T-helper 17 cell (primary cell): ENCODE results near the gene CFAP141. TPM values are rescaled to one million over a fixed set of nuclear protein-coding genes. Genes with fewer than 3 reads are reported as not detected.
"Not testable (repeated sequence)": the region's sequence is repeated elsewhere in the genome, so short reads cannot be mapped to it uniquely, and the experiment has no call there.

ENCODE experiments used
- ATAC-seq: fragments of 150-1000 bp; cut with Tn5 transposase; 2 replicates; pipeline ENCODE4 v1.10.0; 2021; ENCODE audit warnings: mild to moderate bottlenecking, moderate library complexity
- DNase-seq, 3 donors: peaks; one replicate each; pipeline versions ENCODE4 v3.0.0 to v3.0.0-alpha.2; 2020 to 2021
- H3K9me3 ChIP-seq: one replicate; pipeline ENCODE4 v1.7.0; 2013; ENCODE audit warnings: low read length, mild to moderate bottlenecking; ENCODE audit not compliant: control insufficient read depth, poor library complexity, severe bottlenecking
- H3K27ac Mint-ChIP-seq: one replicate; pipeline ENCODE4 v1.8.0; 2022; ENCODE audit warnings: mild to moderate bottlenecking, moderate library complexity, mixed read lengths
- H3K27me3 Mint-ChIP-seq: one replicate; pipeline ENCODE4 v1.8.0; 2022; ENCODE audit warnings: mixed read lengths
- H3K36me3 Mint-ChIP-seq: one replicate; pipeline ENCODE4 v1.8.0; 2022; ENCODE audit warnings: low read depth, mixed read lengths
- H3K4me1 Mint-ChIP-seq: one replicate; pipeline ENCODE4 v1.8.0; 2022; ENCODE audit warnings: mild to moderate bottlenecking, mixed read lengths
- H3K4me3 Mint-ChIP-seq: one replicate; pipeline ENCODE4 v1.8.0; 2022; ENCODE audit warnings: mild to moderate bottlenecking, moderate library complexity, mixed read lengths
- total RNA-seq, 4 donors: library from RNA in 2 of 4; stranded (reverse) in 2 of 4; gene quantifications; one replicate each; pipeline ENCODE4 v1.2.3 and lab custom pipeline; 2022 to 2026

CFAP141 gene
- total RNA-seq, 2 donors from 2014 or later, result not detected

- H3K4me3 Mint-ChIP-seq, result peak overlapping the region; percentile 93
- H3K27me3 Mint-ChIP-seq, result no peaks in the 10 kb centered on the region
- ATAC-seq (no peak), DNase-seq (no peak)
- H3K9me3 ChIP-seq, result no peaks in the 10 kb centered on the region
- peaks cover 63% of the 10 kb centered on the region for H3K4me1 Mint-ChIP-seq
- peaks cover 12% of the 10 kb centered on the region for H3K36me3 Mint-ChIP-seq
- peak overlapping the region; percentile 99 for H3K27ac Mint-ChIP-seq
Observed at GRCh38 chr1:154222518-154222917, 16.4 kb upstream of the CFAP141 start.

GRCh38 chr1:154221278-154222001, 15.3 kb upstream of the CFAP141 start:
- peaks cover 62% of the 10 kb centered on the region for H3K4me1 Mint-ChIP-seq
- DNase-seq, result peak; percentile 57 to 72 (median 63)
- H3K4me3 Mint-ChIP-seq, result peak overlapping the region; percentile 93
- H3K36me3 Mint-ChIP-seq, result peaks cover 12% of the 10 kb centered on the region
- H3K9me3 ChIP-seq, result no peaks in the 10 kb centered on the region
- H3K27me3 Mint-ChIP-seq, result no peaks in the 10 kb centered on the region
- peak; percentile 49 for ATAC-seq
- peak overlapping the region; percentile 99 for H3K27ac Mint-ChIP-seq

GRCh38 chr1:154220970-154221277, 14.8 kb upstream of the CFAP141 start:
- Mint-ChIP-seq H3K36me3 (peaks cover 8% of the 10 kb centered on the region), H3K27me3 (no peaks in the 10 kb centered on the region), H3K4me3 (peak overlapping the region; percentile 93), H3K4me1 (peaks cover 57% of the 10 kb centered on the region), H3K27ac (peak overlapping the region; percentile 99)
- H3K9me3 ChIP-seq, result no peaks in the 10 kb centered on the region
- DNase-seq (no peak), ATAC-seq (no peak)

DNA sequence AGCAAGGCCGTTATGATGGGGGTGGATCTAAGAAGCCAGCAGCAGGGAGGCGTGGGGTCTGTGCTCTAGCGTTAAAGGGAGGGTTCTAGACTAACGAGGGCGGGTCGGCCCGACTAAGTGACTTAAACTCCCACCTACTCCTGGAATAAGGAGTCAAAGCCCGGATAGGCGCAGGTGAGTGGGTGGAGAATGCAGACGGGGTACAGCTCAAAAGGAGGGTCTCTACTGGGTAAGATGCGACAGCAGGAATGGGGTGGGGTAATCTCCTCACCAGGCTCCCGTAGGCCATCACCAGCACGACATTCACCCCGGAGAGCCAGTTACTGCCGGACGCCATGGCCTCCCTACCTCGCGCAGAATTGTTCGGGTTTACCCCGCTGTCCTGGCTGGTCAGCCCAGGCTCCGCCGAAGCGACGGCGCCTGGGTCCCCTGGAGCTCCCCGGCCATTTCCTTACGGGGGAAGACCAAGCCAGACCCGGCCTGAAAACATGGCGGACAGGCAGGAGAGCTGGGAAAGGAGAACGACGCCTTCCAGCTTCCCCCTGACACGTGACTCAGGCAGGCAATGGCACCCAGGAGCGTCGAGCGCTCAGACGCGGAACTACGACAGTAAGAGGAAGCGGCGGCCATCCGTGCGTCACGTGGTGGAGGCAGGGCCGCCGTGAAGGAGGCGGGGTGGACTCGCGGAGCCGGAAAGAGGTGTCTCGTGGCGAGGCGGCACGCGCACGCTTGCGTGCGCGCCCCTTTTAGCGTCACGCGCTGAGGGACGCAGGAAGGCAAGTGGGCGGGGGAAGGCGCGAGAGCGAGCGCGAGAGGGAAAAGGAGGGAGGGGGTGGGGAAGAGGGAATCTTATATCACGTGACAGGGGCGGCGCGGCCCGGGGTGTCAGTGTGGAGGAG, 14.2 kb upstream of the CFAP141 start, which contains the start of gene UBAP2L:
Gene UBAP2L, plus strand, starts transcription at position 885 of the 899 bp plus-strand sequence. CDS start 4,169 bp downstream, outside the sequence.
- DNase-seq, result peak; percentile 96 to 99 (median 97)
- Mint-ChIP-seq H3K36me3 (peaks cover 7% of the 10 kb centered on the region), H3K27ac (peak within 1 kb of the TSS; percentile 99), H3K4me1 (peaks cover 52% of the 10 kb centered on the region), H3K4me3 (peak within 1 kb of the TSS; percentile 93), H3K27me3 (no peaks in the 10 kb centered on the region)
- no peaks in the 10 kb centered on the region for H3K9me3 ChIP-seq
- peak; percentile 90 for ATAC-seq

GRCh38 chr1:154219541-154219940, 13.4 kb upstream of the CFAP141 start:
- peaks cover 7% of the 10 kb centered on the region for H3K36me3 Mint-ChIP-seq
- DNase-seq, result no peak

DNA sequence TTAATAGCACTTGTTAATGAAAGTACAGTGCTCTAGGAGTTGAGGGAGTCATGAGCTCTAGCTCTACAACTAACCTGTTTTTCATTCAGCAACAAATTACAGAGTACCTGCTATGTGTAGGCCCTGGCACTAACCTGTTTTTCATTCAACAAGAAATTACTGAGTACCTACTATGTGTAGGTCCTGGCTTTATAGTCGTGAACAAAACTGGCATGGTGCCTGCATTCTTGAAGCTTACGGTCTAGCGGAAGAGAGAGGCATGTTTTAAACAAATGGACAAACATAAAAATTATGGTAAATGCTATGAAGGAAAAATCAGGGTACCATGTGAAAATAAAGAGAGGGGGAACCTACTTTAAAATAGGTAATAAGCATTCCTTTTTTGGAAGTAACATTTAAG, 12.4 kb upstream of the CFAP141 start:
- Mint-ChIP-seq H3K4me3 (peak overlapping the region; percentile 93), H3K4me1 (peaks cover 39% of the 10 kb centered on the region), H3K36me3 (peaks cover 7% of the 10 kb centered on the region), H3K27ac (peak overlapping the region; percentile 99), H3K27me3 (no peaks in the 10 kb centered on the region)
- no peak for ATAC-seq
- no peak for DNase-seq
- no peaks in the 10 kb centered on the region for H3K9me3 ChIP-seq

More at GRCh38 chr1:154219541-154219940, 13.4 kb upstream of the CFAP141 start:
- peak overlapping the region; percentile 99 for H3K27ac Mint-ChIP-seq
- peak overlapping the region; percentile 93 for H3K4me3 Mint-ChIP-seq
- no peaks in the 10 kb centered on the region for H3K9me3 ChIP-seq
- peaks cover 46% of the 10 kb centered on the region for H3K4me1 Mint-ChIP-seq
- no peaks in the 10 kb centered on the region for H3K27me3 Mint-ChIP-seq
- no peak for ATAC-seq

- peaks cover 6% of the 10 kb centered on the region for H3K4me1 Mint-ChIP-seq
- peaks cover 6% of the 10 kb centered on the region for H3K36me3 Mint-ChIP-seq
- no peaks in the 10 kb centered on the region for H3K9me3 ChIP-seq
- no peak for DNase-seq
- H3K27me3 Mint-ChIP-seq, result no peaks in the 10 kb centered on the region
- no peak overlapping the region for H3K4me3 Mint-ChIP-seq
- peak overlapping the region; percentile 21 for H3K27ac Mint-ChIP-seq
- no peak for ATAC-seq
Observed at GRCh38 chr1:154213274-154213673, 7.1 kb upstream of the CFAP141 start.

DNA sequence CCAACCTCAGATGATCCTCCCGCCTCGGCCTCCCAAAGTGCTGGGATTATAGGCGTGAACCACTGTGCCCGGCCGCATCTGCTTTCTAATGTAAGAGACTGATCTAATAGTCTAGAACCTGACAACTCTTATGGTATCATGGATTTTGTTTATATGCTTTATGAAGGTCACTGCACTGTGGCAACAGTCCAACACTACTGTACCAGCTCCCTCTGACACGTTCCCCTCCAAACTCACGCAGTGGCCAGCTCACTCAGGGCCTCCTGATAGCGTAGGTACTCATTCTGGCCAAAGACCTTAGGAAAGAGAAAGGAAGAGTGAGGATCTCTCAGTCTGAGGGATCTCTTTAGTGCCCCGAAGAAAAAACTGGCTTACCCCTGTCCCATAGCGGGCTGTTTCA, 6.0 kb upstream of the CFAP141 start:
- Mint-ChIP-seq H3K27ac (peak overlapping the region; percentile 62), H3K4me3 (no peak overlapping the region), H3K4me1 (peaks cover 2% of the 10 kb centered on the region), H3K36me3 (peaks cover 6% of the 10 kb centered on the region), H3K27me3 (no peaks in the 10 kb centered on the region)
- DNase-seq (no peak), ATAC-seq (no peak)
- H3K9me3 ChIP-seq, result no peaks in the 10 kb centered on the region

- no peak overlapping the region for H3K4me3 Mint-ChIP-seq
- ATAC-seq (no peak), DNase-seq (no peak)
- no peaks in the 10 kb centered on the region for H3K9me3 ChIP-seq
- peaks cover 2% of the 10 kb centered on the region for H3K4me1 Mint-ChIP-seq
- peaks cover 6% of the 10 kb centered on the region for H3K36me3 Mint-ChIP-seq
- H3K27me3 Mint-ChIP-seq, result no peaks in the 10 kb centered on the region
- H3K27ac Mint-ChIP-seq, result peak overlapping the region; percentile 53
Observed at GRCh38 chr1:154208677-154209388, 2.7 kb upstream of the CFAP141 start.

GRCh38 chr1:154207262-154207661, 1.1 kb upstream of the CFAP141 start:
- Mint-ChIP-seq H3K27ac (no peak overlapping the region), H3K27me3 (no peaks in the 10 kb centered on the region), H3K4me1 (peaks cover 2% of the 10 kb centered on the region), H3K4me3 (no peak overlapping the region), H3K36me3 (peaks cover 6% of the 10 kb centered on the region)
- H3K9me3 ChIP-seq, result no peaks in the 10 kb centered on the region
- DNase-seq (no peak), ATAC-seq (no peak)

DNA sequence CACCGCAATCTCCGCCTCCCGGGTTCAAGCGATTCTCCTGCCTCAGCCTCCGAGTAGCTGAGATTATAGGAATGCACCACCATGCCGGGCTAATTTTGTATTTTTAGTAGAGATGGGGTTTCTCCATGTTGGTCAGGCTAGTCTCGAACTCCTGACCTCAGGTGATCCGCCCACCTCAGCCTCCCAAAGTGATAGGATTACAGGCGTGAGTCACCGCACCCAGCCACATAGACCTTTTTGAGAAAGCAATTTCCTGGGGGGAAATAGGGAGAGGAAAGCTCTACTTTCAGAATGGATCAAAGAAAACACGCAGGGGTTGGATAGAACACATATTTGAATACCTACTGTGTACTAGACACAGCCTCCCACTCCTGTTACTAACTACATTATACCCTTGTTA, 355 bp downstream of the CFAP141 start:
- H3K36me3 Mint-ChIP-seq, ATAC-seq, DNase-seq, H3K4me1 Mint-ChIP-seq, H3K9me3 ChIP-seq, H3K27me3 Mint-ChIP-seq, H3K4me3 Mint-ChIP-seq: not testable (repeated sequence)
- H3K27ac Mint-ChIP-seq, result peak overlapping the region; percentile 90

DNA sequence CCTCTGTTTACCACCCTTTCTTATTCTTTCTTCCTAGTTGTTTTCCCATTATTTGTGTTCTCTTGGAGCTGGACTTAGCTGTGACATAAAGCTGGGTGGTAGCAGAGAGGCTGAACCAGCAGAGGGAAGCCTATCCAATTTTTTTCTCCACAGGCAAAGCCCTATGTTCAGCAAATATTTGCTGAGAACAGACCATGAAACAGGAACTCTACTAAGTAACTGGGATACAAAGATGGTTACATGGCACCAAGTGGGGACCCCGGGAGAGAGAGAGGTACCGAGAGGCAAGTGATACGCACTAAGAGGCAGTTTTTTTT, 6.6 kb downstream of the CFAP141 start:
- peaks cover 8% of the 10 kb centered on the region for H3K4me1 Mint-ChIP-seq
- DNase-seq (no peak), ATAC-seq (no peak)
- peaks cover 10% of the 10 kb centered on the region for H3K27me3 Mint-ChIP-seq
- H3K36me3 Mint-ChIP-seq, result no peaks in the 10 kb centered on the region
- H3K9me3 ChIP-seq, result no peaks in the 10 kb centered on the region
- no peak overlapping the region for H3K27ac Mint-ChIP-seq
- no peak overlapping the region for H3K4me3 Mint-ChIP-seq
